HepG2 (cell line): Measurements from ENCODE around the gene RTN4. TPM values are rescaled to one million over a fixed set of nuclear protein-coding genes. Genes with fewer than 3 reads are reported as not detected.

Experiments used
- AHDC1 ChIP-seq: sonication (generic); formaldehyde crosslinking; IDR thresholded peaks from 2 replicates; pipeline ENCODE4 v1.5.1; 2020; ENCODE audit warnings: mild to moderate bottlenecking, missing genetic modification reagents, borderline replicate concordance
- BRF2 ChIP-seq: sonication (generic); formaldehyde crosslinking; IDR thresholded peaks from 2 replicates; pipeline ENCODE4 v1.8.1; 2022; ENCODE audit warnings: mild to moderate bottlenecking, missing genetic modification reagents
- CC2D1A ChIP-seq: sonication (generic); formaldehyde crosslinking; IDR thresholded peaks from 2 replicates; pipeline ENCODE4 v1.8.1; 2023; ENCODE audit warnings: mild to moderate bottlenecking, missing genetic modification reagents
- HOXA3 ChIP-seq: sonication (generic); formaldehyde crosslinking; IDR thresholded peaks from 2 replicates; pipeline ENCODE4 v1.5.0; 2020; ENCODE audit warnings: missing genetic modification reagents
- KDM2A ChIP-seq: sonication (generic); formaldehyde crosslinking; IDR thresholded peaks from 2 replicates; pipeline ENCODE4 v1.4.0; 2020; ENCODE audit warnings: low read depth, missing genetic modification reagents, borderline replicate concordance
- KDM5B ChIP-seq: sonication (generic); formaldehyde crosslinking; IDR thresholded peaks from 2 replicates; pipeline ENCODE4 v1.4.0; 2020; ENCODE audit warnings: missing genetic modification reagents, mild to moderate bottlenecking, borderline replicate concordance
- LBX2 ChIP-seq: sonication (generic); formaldehyde crosslinking; IDR thresholded peaks from 2 replicates; pipeline ENCODE4 v1.5.0; 2020; ENCODE audit warnings: missing genetic modification reagents, mild to moderate bottlenecking, borderline replicate concordance
- MED1 ChIP-seq: sonication (generic); formaldehyde crosslinking; IDR thresholded peaks from 2 replicates; pipeline ENCODE4 v1.4.0; 2020; ENCODE audit warnings: missing genetic modification reagents
- MEIS2 ChIP-seq: sonication (generic); formaldehyde crosslinking; IDR thresholded peaks from 2 replicates; pipeline ENCODE4 v1.9.0; 2021; ENCODE audit warnings: mild to moderate bottlenecking, missing genetic modification reagents
- MIER2 ChIP-seq: IDR thresholded peaks from 2 replicates; pipeline ENCODE4 v1.6.1; 2016; ENCODE audit warnings: missing biosample characterization, missing genetic modification reagents
- NKX3-1 ChIP-seq: sonication (generic); formaldehyde crosslinking; IDR thresholded peaks from 2 replicates; pipeline ENCODE4 v1.5.0; 2020; ENCODE audit warnings: missing genetic modification reagents
- TAF1 ChIP-seq: sonication (generic); formaldehyde crosslinking; IDR thresholded peaks from 2 replicates; pipeline ENCODE4 v1.4.0; 2020; ENCODE audit warnings: missing genetic modification reagents
- TBX2 ChIP-seq: sonication (generic); formaldehyde crosslinking; IDR thresholded peaks from 2 replicates; pipeline ENCODE4 v1.5.0; 2020; ENCODE audit warnings: missing genetic modification reagents, mild to moderate bottlenecking, borderline replicate concordance
- ZMYM2 ChIP-seq: sonication (generic); formaldehyde crosslinking; IDR thresholded peaks from 2 replicates; pipeline ENCODE4 v1.8.0; 2022; ENCODE audit warnings: mild to moderate bottlenecking, missing genetic modification reagents
- ZNF20 ChIP-seq: sonication (generic); formaldehyde crosslinking; IDR thresholded peaks from 2 replicates; pipeline ENCODE4 v1.4.0; 2020; ENCODE audit warnings: mild to moderate bottlenecking, moderate library complexity, missing genetic modification reagents
- ZNF468 ChIP-seq: sonication (generic); formaldehyde crosslinking; IDR thresholded peaks from 2 replicates; pipeline ENCODE4 v1.8.0; 2022; ENCODE audit warnings: mild to moderate bottlenecking, moderate library complexity, missing genetic modification reagents
- ZNF510 ChIP-seq: sonication (generic); formaldehyde crosslinking; IDR thresholded peaks from 2 replicates; pipeline ENCODE4 v1.4.0; 2020; ENCODE audit warnings: low read depth, mild to moderate bottlenecking, missing genetic modification reagents
- ZNF605 ChIP-seq: sonication (generic); formaldehyde crosslinking; IDR thresholded peaks from 2 replicates; pipeline ENCODE4 v1.8.0; 2022; ENCODE audit warnings: mild to moderate bottlenecking, missing genetic modification reagents
- polyA plus RNA-seq, 8 experiments: library from polyadenylated mRNA; depleted of rRNA in 3 of 8; stranded (reverse) in 7 of 8; unstranded in 1 of 8; fragments of >200 nt; fragmentation: Illumina TruSeq in 4 of 8; extraction: Trizol in 4 of 8; gene quantifications; 2 replicates each; pipeline versions ENCODE4 v1.2.1 to v1.2.3, GENCODE V29; 2011 to 2016; ENCODE audit warnings: low read depth in 4 of 8, missing spikeins in 1 of 8, mixed read lengths in 1 of 8; ENCODE audit not compliant: insufficient read depth in 1 of 8
- total RNA-seq, 5 experiments: library from RNA; depleted of rRNA; stranded (reverse); fragments of >200 nt; fragmentation: Illumina TruSeq; extraction: Trizol; gene quantifications; 2 replicates each; pipeline ENCODE4 v1.2.3, GENCODE V29; 2016; ENCODE audit warnings: low read depth in 1 of 5
- TF ChIP-seq, protein P1 (sequence below): sonication (generic); formaldehyde crosslinking; IDR thresholded peaks from 2 replicates; pipeline ENCODE4 v1.9.0; 2021; ENCODE audit warnings: missing genetic modification reagents, borderline replicate concordance

RTN4 gene
- total and polyA plus RNA-seq, 2 of the 13 experiments (the other 11 are each of a cell fraction or from before 2014, with no cell fraction given): 98.4 to 133 TPM

- TF ChIP-seq TAF1: peak; percentile 72
- TF ChIP-seq MIER2: no peak; the same call in 1 of the 2 replicates
- TF ChIP-seq, protein P1, sequence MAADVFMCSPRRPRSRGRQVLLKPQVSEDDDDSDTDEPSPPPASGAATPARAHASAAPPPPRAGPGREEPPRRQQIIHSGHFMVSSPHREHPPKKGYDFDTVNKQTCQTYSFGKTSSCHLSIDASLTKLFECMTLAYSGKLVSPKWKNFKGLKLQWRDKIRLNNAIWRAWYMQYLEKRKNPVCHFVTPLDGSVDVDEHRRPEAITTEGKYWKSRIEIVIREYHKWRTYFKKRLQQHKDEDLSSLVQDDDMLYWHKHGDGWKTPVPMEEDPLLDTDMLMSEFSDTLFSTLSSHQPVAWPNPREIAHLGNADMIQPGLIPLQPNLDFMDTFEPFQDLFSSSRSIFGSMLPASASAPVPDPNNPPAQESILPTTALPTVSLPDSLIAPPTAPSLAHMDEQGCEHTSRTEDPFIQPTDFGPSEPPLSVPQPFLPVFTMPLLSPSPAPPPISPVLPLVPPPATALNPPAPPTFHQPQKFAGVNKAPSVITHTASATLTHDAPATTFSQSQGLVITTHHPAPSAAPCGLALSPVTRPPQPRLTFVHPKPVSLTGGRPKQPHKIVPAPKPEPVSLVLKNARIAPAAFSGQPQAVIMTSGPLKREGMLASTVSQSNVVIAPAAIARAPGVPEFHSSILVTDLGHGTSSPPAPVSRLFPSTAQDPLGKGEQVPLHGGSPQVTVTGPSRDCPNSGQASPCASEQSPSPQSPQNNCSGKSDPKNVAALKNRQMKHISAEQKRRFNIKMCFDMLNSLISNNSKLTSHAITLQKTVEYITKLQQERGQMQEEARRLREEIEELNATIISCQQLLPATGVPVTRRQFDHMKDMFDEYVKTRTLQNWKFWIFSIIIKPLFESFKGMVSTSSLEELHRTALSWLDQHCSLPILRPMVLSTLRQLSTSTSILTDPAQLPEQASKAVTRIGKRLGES (CRISPR knock-in tag): no peak; the same call in 1 of the 2 replicates
- peak; percentile 88 for TF ChIP-seq ZMYM2
- peak; percentile 65 for TF ChIP-seq KDM5B (CRISPR knock-in tag)
- peak; percentile 59; the same call in 1 of the 2 replicates for TF ChIP-seq HOXA3
- TF ChIP-seq ZNF468 (CRISPR knock-in tag): no peak
- TF ChIP-seq AHDC1 (CRISPR knock-in tag): 0 out of 2 replicates have a peak, but pooled peaks have one; percentile 9
- 0 out of 2 replicates have a peak, but pooled peaks have one; percentile 15 for TF ChIP-seq LBX2 (CRISPR knock-in tag)
- TF ChIP-seq ZNF20 (CRISPR knock-in tag): 0 out of 2 replicates have a peak, but pooled peaks have one; percentile 38
- TF ChIP-seq CC2D1A: no peak
- no peak for TF ChIP-seq ZNF510
- TF ChIP-seq BRF2: 0 out of 2 replicates have a peak, but pooled peaks have one; percentile 57
- peak; percentile 30; the same call in 1 of the 2 replicates for TF ChIP-seq KDM2A
- TF ChIP-seq TBX2 (CRISPR knock-in tag): peak; percentile 61; the same call in 1 of the 2 replicates
- TF ChIP-seq MEIS2 (CRISPR knock-in tag): no peak
- TF ChIP-seq ZNF605 (CRISPR knock-in tag): peak; percentile 90
- TF ChIP-seq NKX3-1 (CRISPR knock-in tag): no peak
- TF ChIP-seq MED1: peak; percentile 60
Measured at GRCh38 chr2:55049043-55049820, 1.0 kb downstream of the RTN4 start (continued).
